ENCODE data around the gene SUN2.

- TF ChIP-seq CEBPB (IDR thresholded peaks at IDR 0.05; ENCODE audit: low read depth, low read length) (no peak), CTCF (IDR thresholded peaks at IDR 0.05; ENCODE audit: control extremely low read depth in 1 of 3, insufficient read depth in 1 of 3, low read depth in 1 of 3, low read length in 3 of 3) (no peak), BRCA1 (IDR thresholded peaks at IDR 0.05; ENCODE audit: low read depth, low read length) (no peak), EZH2 (IDR thresholded peaks at IDR 0.05; ENCODE audit: low read depth, low read length, severe bottlenecking) (no peak), CHD2 (IDR thresholded peaks at IDR 0.05; ENCODE audit: low read length) (no peak), EP300 (IDR thresholded peaks at IDR 0.05; ENCODE audit: borderline replicate concordance in 1 of 2, low read depth in 2 of 2, low read length in 2 of 2) (no peak), TEAD4 (IDR thresholded peaks at IDR 0.05; ENCODE audit: low read depth, low read length) (no peak), RAD21 (IDR thresholded peaks at IDR 0.05 in 1 of 2, conservative IDR thresholded peaks at IDR 0.05 in 1 of 2; ENCODE audit: low read depth in 2 of 2, low read length in 2 of 2) (no peak), POLR2A (IDR thresholded peaks at IDR 0.05; ENCODE audit: control extremely low read depth in 1 of 2, low read depth in 2 of 2, low read length in 2 of 2) (no peak), RBBP5 (IDR thresholded peaks at IDR 0.05; ENCODE audit: borderline replicate concordance, low read depth, low read length) (no peak), JUN (IDR thresholded peaks at IDR 0.05; ENCODE audit: low read depth, low read length) (no peak), POU5F1 (IDR thresholded peaks at IDR 0.05; ENCODE audit: low read depth, low read length) (no peak)
Observed at GRCh38 chr22:38684895-38685294, 70.9 kb downstream of the SUN2 start.
